ENCODE results near the gene GNG8.
"Not testable (repeated sequence)": the region's sequence is repeated elsewhere in the genome, so short reads cannot be mapped to it uniquely, and the experiment has no call there.

GNG8 gene

DNA sequence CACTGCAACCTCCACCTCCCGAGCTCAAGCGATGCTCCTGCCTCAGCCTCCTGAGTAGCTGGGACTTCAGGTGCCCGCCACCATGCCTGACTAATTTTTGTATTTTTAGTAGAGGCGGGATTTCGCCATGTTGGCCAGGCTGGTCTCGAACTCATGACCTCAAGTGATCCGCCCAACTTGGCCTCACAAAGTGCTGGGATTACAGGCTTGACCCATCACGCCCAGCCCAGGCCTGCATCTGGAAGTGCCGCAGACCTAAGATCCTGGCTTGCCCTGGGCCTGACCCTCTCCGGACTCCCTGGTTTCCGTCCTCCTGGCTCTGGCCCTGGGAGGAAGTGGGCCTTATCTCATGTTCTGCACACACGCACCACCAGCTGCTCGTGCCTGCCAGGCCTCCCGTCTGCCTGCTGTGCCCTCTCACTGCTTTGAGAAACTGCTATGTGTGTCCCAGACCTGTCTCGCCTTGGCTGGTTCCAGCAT lies 6.4 kb downstream of the GNG8 start:
- H3K4me1 ChIP-seq (ENCODE audit: control insufficient read depth in 5 of 5, insufficient read depth in 5 of 5, low read length in 5 of 5), result peaks cover 16 to 54% (median 52%) of the 10 kb centered on the region in 5 donors
- no peak overlapping the region for H3K27ac ChIP-seq (ENCODE audit: low read depth, low read length)
- H3K27me3 ChIP-seq (ENCODE audit: control insufficient read depth in 5 of 5, insufficient read depth in 4 of 5, low read length in 5 of 5), result peaks cover 2 to 17% (median 10%) of the 10 kb centered on the region in 5 donors
- H3K9me3 ChIP-seq (ENCODE audit: control insufficient read depth in 5 of 5, low read length in 5 of 5), result no peaks in the 10 kb centered on the region
- no peak overlapping the region for H3K9ac ChIP-seq (ENCODE audit: low read length in 5 of 5)
- no peaks in the 10 kb centered on the region for H3K36me3 ChIP-seq (ENCODE audit: control insufficient read depth in 5 of 5, insufficient read depth in 5 of 5, low read length in 5 of 5)
- no peak overlapping the region for H3K4me3 ChIP-seq (ENCODE audit: low read depth in 1 of 5, low read length in 5 of 5)

DNA sequence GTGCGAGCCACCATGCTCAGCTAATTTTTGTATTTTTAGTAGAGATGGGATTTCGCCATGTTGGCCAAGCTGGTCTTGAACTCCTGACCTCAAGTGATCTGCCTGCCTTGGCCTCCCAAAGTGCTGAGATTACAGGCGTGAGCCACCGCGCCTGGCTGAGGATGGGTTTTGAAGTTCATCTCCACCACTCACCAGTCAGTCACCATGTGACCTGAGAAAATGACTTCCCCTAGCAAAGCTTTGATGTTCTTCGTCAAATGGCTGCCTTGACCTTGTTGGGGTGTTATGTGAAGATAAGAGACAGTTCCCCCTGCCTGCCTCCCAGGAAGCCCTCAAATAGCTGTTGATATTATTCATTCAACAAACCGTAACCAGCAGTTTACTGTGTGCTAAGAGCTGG lies 7.0 kb downstream of the GNG8 start:
- peaks cover 16 to 57% (median 54%) of the 10 kb centered on the region in 5 donors for H3K4me1 ChIP-seq (ENCODE audit: control insufficient read depth in 5 of 5, insufficient read depth in 5 of 5, low read length in 5 of 5)
- H3K36me3 ChIP-seq (ENCODE audit: control insufficient read depth in 5 of 5, insufficient read depth in 5 of 5, low read length in 5 of 5); H3K27ac ChIP-seq (ENCODE audit: low read depth, low read length); H3K9ac ChIP-seq (ENCODE audit: low read length in 5 of 5); H3K9me3 ChIP-seq (ENCODE audit: control insufficient read depth in 5 of 5, low read length in 5 of 5); H3K4me3 ChIP-seq (ENCODE audit: low read depth in 1 of 5, low read length in 5 of 5): not testable (repeated sequence)
- peaks cover 0 to 15% (median 8%) of the 10 kb centered on the region in 5 donors for H3K27me3 ChIP-seq (ENCODE audit: control insufficient read depth in 5 of 5, insufficient read depth in 4 of 5, low read length in 5 of 5)

DNA sequence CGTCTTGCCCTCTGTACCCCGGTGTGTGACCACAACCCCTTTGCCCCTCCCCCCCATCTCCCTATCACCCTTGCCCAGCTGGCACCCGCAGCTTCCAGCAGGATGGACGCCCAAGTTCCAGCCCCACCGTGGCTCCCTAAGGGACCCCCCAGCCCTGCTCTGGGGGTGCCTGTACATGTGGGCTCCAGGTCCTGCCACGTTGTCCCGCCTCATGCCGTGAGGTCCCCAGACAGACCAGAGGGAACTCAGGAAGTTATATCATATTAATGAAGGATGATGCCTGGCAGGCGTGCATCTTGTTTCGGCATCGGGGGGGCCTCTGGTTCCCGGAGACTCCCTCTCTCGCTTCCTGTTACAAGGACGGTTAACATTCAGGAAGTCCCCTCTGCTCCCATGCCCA lies 9.6 kb downstream of the GNG8 start:
- Histone ChIP-seq H3K27me3 (ENCODE audit: control insufficient read depth in 5 of 5, insufficient read depth in 4 of 5, low read length in 5 of 5) (peaks cover 0 to 5% (median 0%) of the 10 kb centered on the region in 5 donors), H3K36me3 (ENCODE audit: control insufficient read depth in 5 of 5, insufficient read depth in 5 of 5, low read length in 5 of 5) (no peaks in the 10 kb centered on the region), H3K27ac (ENCODE audit: low read depth, low read length) (peak overlapping the region; percentile 83), H3K9me3 (ENCODE audit: control insufficient read depth in 5 of 5, low read length in 5 of 5) (no peaks in the 10 kb centered on the region), H3K4me1 (ENCODE audit: control insufficient read depth in 5 of 5, insufficient read depth in 5 of 5, low read length in 5 of 5) (peaks cover 13 to 62% (median 49%) of the 10 kb centered on the region in 5 donors), H3K4me3 (ENCODE audit: low read depth in 1 of 5, low read length in 5 of 5) (no peak overlapping the region), H3K9ac (ENCODE audit: low read length in 5 of 5) (no peak overlapping the region)

DNA sequence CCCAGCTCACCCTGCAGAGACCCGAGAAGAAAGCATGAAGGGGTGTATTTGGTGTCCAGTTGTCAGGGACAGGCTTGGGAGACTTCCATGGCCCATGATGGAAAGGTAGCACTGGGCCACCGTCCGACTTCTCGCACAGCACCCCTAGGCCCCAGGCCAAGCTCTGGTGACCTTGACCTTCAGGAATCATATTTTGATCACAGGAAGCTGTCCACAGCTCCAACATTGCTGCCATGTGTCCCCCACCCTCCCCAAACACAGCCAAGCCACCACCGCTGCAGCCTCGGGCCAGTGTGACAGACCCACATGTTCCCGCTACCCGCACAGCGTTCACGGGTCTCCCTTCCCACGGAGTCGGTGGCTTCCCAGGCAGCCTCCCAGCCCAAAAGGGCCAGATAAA lies 10.3 kb downstream of the GNG8 start:
- Histone ChIP-seq H3K4me1 (ENCODE audit: control insufficient read depth in 5 of 5, insufficient read depth in 5 of 5, low read length in 5 of 5) (peaks cover 8 to 63% (median 48%) of the 10 kb centered on the region in 5 donors), H3K36me3 (ENCODE audit: control insufficient read depth in 5 of 5, insufficient read depth in 5 of 5, low read length in 5 of 5) (no peaks in the 10 kb centered on the region), H3K9ac (ENCODE audit: low read length in 5 of 5) (peak overlapping the region in 2 of 5 donors; percentile 42 to 56), H3K27me3 (ENCODE audit: control insufficient read depth in 5 of 5, insufficient read depth in 4 of 5, low read length in 5 of 5) (peaks cover 0 to 6% (median 0%) of the 10 kb centered on the region in 5 donors), H3K9me3 (ENCODE audit: control insufficient read depth in 5 of 5, low read length in 5 of 5) (no peaks in the 10 kb centered on the region), H3K4me3 (ENCODE audit: low read depth in 1 of 5, low read length in 5 of 5) (no peak overlapping the region), H3K27ac (ENCODE audit: low read depth, low read length) (peak overlapping the region; percentile 83)

DNA sequence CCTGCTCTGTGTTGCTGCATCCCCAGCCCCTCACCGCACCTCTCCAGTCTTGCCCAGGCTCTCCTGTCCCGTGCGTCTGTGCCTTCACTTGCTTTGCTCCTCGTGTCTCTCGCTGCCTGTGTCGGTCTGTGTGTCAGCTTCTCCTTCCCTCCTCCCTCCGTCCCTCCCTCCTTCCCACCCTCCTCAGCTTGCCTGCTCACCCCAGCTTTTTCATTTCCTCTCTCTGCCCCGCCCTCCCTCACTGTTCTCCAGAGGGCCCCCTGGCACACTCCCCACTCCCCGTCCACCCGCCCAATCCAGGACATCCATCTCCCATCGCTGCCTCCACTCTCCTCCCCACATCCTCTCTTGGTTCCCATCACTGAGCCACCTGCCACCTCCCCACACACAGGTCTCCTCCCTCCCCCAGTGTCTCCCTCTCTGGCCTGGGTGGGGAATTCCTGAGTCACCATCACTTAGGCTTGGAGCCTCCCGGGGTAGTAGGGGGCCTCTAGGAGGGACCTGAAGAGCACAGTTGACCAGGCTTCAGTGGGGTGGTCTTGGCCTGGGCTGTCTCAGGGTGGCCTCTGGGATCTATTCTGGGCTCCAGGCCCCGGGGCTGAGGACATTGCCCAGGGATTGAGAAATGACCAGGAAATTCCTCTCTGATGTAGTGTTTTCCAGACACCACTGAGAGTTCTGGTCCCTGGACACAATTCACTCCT lies 10.9 kb downstream of the GNG8 start, which contains the start of gene PTGIR:
TSS of gene PTGIR (minus strand) at position 132 of the 704 bp plus-strand sequence. CDS start 864 bp downstream, outside the sequence.
- H3K36me3 ChIP-seq (ENCODE audit: control insufficient read depth in 5 of 5, insufficient read depth in 5 of 5, low read length in 5 of 5), result no peaks in the 10 kb centered on the region
- H3K9ac ChIP-seq (ENCODE audit: low read length in 5 of 5), result peak within 1 kb of the TSS in 3 of 5 donors; percentile 39 to 56 (median 42)
- H3K4me1 ChIP-seq (ENCODE audit: control insufficient read depth in 5 of 5, insufficient read depth in 5 of 5, low read length in 5 of 5), result peaks cover 5 to 66% (median 48%) of the 10 kb centered on the region in 5 donors
- H3K9me3 ChIP-seq (ENCODE audit: control insufficient read depth in 5 of 5, low read length in 5 of 5), result no peaks in the 10 kb centered on the region
- peaks cover 0 to 9% (median 0%) of the 10 kb centered on the region in 5 donors for H3K27me3 ChIP-seq (ENCODE audit: control insufficient read depth in 5 of 5, insufficient read depth in 4 of 5, low read length in 5 of 5)
- H3K27ac ChIP-seq (ENCODE audit: low read depth, low read length), result peak within 1 kb of the TSS; percentile 83
- H3K4me3 ChIP-seq (ENCODE audit: low read depth in 1 of 5, low read length in 5 of 5), result peak within 1 kb of the TSS in 4 of 5 donors; percentile 53 to 63 (median 57)

DNA sequence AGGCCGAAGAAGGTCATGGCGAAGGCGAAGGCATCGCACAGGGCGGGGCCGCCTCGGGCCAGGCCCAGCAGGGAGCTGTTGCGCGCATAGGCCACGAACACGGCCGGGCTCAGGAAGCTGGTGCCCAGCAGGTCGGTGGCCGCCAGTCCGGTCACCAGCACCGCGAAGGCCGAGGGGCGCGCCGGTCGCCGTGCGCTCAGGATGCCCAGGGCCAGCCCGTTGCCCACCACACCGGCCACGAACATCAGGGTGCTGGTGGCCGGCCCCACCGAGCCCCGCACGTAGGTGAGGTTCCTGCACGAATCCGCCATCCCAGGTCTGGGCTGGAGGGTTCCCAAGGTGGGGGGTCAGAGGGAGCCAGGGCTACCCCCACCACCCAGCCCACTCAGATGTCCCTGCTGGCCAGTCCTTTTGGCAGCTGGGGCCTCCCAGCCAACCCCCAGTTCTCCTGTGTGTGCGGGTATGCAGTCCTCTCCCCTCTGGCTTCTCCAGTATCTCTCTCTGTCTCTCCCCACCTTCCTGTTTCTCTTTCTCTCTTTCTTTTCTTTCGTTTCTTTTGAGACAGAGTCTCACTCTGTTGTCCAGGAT lies 12.0 kb downstream of the GNG8 start:
- no peaks in the 10 kb centered on the region for H3K9me3 ChIP-seq (ENCODE audit: control insufficient read depth in 5 of 5, low read length in 5 of 5)
- peaks cover 5 to 68% (median 53%) of the 10 kb centered on the region in 5 donors for H3K4me1 ChIP-seq (ENCODE audit: control insufficient read depth in 5 of 5, insufficient read depth in 5 of 5, low read length in 5 of 5)
- no peak overlapping the region for H3K27ac ChIP-seq (ENCODE audit: low read depth, low read length)
- peaks cover 0 to 9% (median 0%) of the 10 kb centered on the region in 5 donors for H3K27me3 ChIP-seq (ENCODE audit: control insufficient read depth in 5 of 5, insufficient read depth in 4 of 5, low read length in 5 of 5)
- H3K9ac ChIP-seq (ENCODE audit: low read length in 5 of 5), result no peak overlapping the region
- peak overlapping the region in 3 of 5 donors; percentile 30 to 63 (median 54) for H3K4me3 ChIP-seq (ENCODE audit: low read depth in 1 of 5, low read length in 5 of 5)
- no peaks in the 10 kb centered on the region for H3K36me3 ChIP-seq (ENCODE audit: control insufficient read depth in 5 of 5, insufficient read depth in 5 of 5, low read length in 5 of 5)

DNA sequence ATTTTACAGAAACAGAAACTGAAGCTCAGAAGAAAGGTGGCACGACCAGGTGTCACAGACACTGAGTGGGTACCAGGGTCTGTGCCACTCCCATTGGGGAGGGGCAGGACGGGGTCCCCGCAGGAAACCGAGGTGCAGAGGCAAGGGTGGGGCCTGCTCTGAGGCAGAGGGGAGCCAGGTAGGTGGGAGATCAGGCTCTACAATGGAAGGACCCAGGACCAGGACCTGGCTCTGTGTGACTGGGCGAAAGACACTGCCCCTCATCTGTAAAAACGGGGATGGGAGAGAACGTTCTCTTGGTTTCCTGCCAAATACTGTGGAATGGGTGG lies 13.9 kb downstream of the GNG8 start:
- H3K9ac ChIP-seq (ENCODE audit: low read length in 5 of 5), result no peak overlapping the region
- H3K9me3 ChIP-seq (ENCODE audit: control insufficient read depth in 5 of 5, low read length in 5 of 5), result no peaks in the 10 kb centered on the region
- peaks cover 5 to 82% (median 62%) of the 10 kb centered on the region in 5 donors for H3K4me1 ChIP-seq (ENCODE audit: control insufficient read depth in 5 of 5, insufficient read depth in 5 of 5, low read length in 5 of 5)
- H3K4me3 ChIP-seq (ENCODE audit: low read depth in 1 of 5, low read length in 5 of 5), result no peak overlapping the region
- no peak overlapping the region for H3K27ac ChIP-seq (ENCODE audit: low read depth, low read length)
- no peaks in the 10 kb centered on the region for H3K36me3 ChIP-seq (ENCODE audit: control insufficient read depth in 5 of 5, insufficient read depth in 5 of 5, low read length in 5 of 5)
- peaks cover 0 to 10% (median 0%) of the 10 kb centered on the region in 5 donors for H3K27me3 ChIP-seq (ENCODE audit: control insufficient read depth in 5 of 5, insufficient read depth in 4 of 5, low read length in 5 of 5)

DNA sequence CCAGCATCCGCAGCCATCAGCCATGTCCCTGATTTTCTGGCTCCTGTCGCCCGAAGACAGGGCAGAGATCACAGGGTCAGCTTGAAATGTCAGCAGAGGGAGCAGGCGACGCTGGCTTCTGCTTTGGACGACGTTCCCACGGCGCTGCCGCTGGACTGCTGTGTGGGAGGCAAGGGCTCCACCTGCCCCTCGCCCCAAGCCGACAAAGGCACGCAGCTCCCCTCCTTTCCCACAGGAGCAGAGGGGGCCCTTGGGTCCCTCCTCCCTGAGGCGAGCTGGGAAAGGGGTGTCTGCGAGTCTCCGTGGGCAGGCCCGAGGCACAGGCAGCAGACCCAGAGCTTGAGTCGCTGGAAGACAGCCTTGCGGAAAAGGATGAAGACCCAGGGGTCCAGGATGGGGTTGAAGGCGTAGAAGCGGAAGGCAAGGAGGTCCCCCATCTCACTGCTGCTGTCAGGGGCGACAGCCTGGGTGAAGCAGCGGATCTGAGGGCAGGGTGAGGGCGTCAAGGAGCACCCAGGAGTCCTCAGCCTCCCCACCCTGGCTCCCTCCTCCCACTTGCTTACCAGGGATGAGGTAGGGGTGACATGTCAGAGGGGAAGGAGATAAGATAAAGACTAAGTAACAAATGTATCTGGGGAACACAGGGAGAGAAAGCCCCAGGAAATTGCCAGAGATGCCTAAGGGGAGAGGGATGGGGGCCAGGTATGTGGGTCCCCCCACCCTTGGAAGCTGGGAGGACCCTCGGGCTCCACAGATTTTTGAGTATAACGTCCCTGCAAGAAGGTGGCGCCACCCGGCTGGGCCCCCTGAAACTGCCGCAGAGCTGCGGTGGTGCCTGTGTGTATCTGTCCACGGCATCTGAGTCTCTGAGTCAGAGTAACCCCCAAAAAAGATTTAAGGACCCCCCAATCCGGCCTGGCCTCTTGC lies 14.5 kb downstream of the GNG8 start:
- peaks cover 0 to 12% (median 0%) of the 10 kb centered on the region in 5 donors for H3K27me3 ChIP-seq (ENCODE audit: control insufficient read depth in 5 of 5, insufficient read depth in 4 of 5, low read length in 5 of 5)
- peaks cover 5 to 84% (median 68%) of the 10 kb centered on the region in 5 donors for H3K4me1 ChIP-seq (ENCODE audit: control insufficient read depth in 5 of 5, insufficient read depth in 5 of 5, low read length in 5 of 5)
- peak overlapping the region in 2 of 5 donors; percentile 6 to 13 for H3K4me3 ChIP-seq (ENCODE audit: low read depth in 1 of 5, low read length in 5 of 5)
- no peaks in the 10 kb centered on the region for H3K36me3 ChIP-seq (ENCODE audit: control insufficient read depth in 5 of 5, insufficient read depth in 5 of 5, low read length in 5 of 5)
- H3K9me3 ChIP-seq (ENCODE audit: control insufficient read depth in 5 of 5, low read length in 5 of 5), result no peaks in the 10 kb centered on the region
- H3K9ac ChIP-seq (ENCODE audit: low read length in 5 of 5), result no peak overlapping the region
- H3K27ac ChIP-seq (ENCODE audit: low read depth, low read length), result no peak overlapping the region

DNA sequence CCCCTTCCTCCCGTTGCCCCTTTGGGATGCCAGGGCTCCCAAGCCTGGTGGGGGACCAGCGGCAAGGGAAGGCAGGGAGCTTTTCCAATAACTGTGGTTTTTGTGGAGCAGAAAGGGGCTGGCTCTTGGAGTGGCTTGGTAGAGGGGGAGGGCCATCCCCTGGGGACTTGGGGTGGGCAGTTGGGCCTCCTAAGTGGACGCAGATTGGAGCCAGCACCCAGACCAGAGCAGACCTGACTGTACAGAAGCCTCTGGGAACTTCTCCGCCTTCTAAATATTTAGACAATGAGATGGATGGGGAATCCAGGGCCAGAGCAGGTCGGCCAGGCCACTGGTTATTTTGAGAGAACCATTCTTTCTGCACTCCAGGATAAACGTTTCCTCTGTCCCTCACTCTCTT lies 15.3 kb downstream of the GNG8 start:
- Histone ChIP-seq H3K4me1 (ENCODE audit: control insufficient read depth in 5 of 5, insufficient read depth in 5 of 5, low read length in 5 of 5) (peaks cover 4 to 77% (median 61%) of the 10 kb centered on the region in 5 donors), H3K27me3 (ENCODE audit: control insufficient read depth in 5 of 5, insufficient read depth in 4 of 5, low read length in 5 of 5) (peaks cover 0 to 12% (median 0%) of the 10 kb centered on the region in 5 donors), H3K4me3 (ENCODE audit: low read depth in 1 of 5, low read length in 5 of 5) (peak overlapping the region in 1 of 5 donors; percentile 6), H3K9me3 (ENCODE audit: control insufficient read depth in 5 of 5, low read length in 5 of 5) (no peaks in the 10 kb centered on the region), H3K9ac (ENCODE audit: low read length in 5 of 5) (no peak overlapping the region), H3K36me3 (ENCODE audit: control insufficient read depth in 5 of 5, insufficient read depth in 5 of 5, low read length in 5 of 5) (no peaks in the 10 kb centered on the region), H3K27ac (ENCODE audit: low read depth, low read length) (no peak overlapping the region)

Measured in subcutaneous abdominal adipose tissue (tissue), 5 donors.